ENCODE data around the gene FOXE1. TPM values are rescaled to one million over a fixed set of nuclear protein-coding genes. Genes with fewer than 3 reads are reported as not detected.

The FOXE1 gene
- total and polyA plus RNA-seq, 10 of the 15 experiments (the other 5 are each of a cell fraction or from before 2014, with no cell fraction given) = not detected

DNA sequence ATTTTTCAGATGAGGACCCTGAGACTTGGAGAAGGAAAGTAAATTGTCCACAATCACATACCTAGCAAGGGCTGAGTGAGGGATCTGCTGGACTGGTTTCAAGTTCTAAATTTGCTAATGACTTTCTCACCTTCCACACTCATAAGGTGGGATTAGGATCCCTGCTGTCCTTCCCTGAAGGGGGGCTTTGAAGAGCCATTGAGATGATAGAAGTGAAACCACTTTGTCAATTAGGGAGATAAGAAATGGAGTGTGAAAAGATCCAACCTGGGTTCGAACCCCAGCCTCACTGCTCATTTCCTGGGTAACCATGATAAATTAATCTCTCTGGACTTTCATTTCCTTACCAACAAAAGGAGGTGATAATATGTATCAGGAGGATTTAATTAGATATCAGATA is 32.7 kb upstream of the FOXE1 start (continued):
- TF ChIP-seq NR2F1 (conservative IDR thresholded peaks at IDR 0.05) (no peak), HSF1 (IDR thresholded peaks at IDR 0.05; ENCODE audit: low read depth, low read length) (no peak), NR2C1 (IDR thresholded peaks at IDR 0.05) (no peak), SREBF1 (IDR thresholded peaks at IDR 0.05; ENCODE audit: low read length) (no peak), TBL1XR1 (IDR thresholded peaks at IDR 0.05; ENCODE audit: low read depth, low read length) (no peak), POLR2AphosphoS5 (IDR thresholded peaks at IDR 0.05; ENCODE audit: low read length) (no peak), MEF2B (IDR thresholded peaks at IDR 0.05; ENCODE audit: partially characterized antibody, poor library complexity, severe bottlenecking) (no peak), DPF2 (IDR thresholded peaks at IDR 0.05) (no peak), E2F4 (IDR thresholded peaks at IDR 0.05; ENCODE audit: low read depth, low read length) (no peak), YBX1 (IDR thresholded peaks at IDR 0.05) (no peak)
- TF ChIP-seq, protein P1, sequence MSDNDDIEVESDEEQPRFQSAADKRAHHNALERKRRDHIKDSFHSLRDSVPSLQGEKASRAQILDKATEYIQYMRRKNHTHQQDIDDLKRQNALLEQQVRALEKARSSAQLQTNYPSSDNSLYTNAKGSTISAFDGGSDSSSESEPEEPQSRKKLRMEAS (IDR thresholded peaks at IDR 0.05; ENCODE audit: low read depth, low read length) = no peak
- TF ChIP-seq, protein P2, sequence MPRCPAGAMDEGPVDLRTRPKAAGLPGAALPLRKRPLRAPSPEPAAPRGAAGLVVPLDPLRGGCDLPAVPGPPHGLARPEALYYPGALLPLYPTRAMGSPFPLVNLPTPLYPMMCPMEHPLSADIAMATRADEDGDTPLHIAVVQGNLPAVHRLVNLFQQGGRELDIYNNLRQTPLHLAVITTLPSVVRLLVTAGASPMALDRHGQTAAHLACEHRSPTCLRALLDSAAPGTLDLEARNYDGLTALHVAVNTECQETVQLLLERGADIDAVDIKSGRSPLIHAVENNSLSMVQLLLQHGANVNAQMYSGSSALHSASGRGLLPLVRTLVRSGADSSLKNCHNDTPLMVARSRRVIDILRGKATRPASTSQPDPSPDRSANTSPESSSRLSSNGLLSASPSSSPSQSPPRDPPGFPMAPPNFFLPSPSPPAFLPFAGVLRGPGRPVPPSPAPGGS (IDR thresholded peaks at IDR 0.05; ENCODE audit: borderline replicate concordance, insufficient read depth, low read depth, low read length, poor library complexity, severe bottlenecking) = no peak
